Fibroblast of mammary gland (primary cell): ENCODE measurements around the gene KCNQ1.

Source experiments
- DNase-seq: peaks from one replicate; pipeline ENCODE4 v3.0.0-alpha.2; 2010; ENCODE audit warnings: low read depth
- H3K4me3 ChIP-seq: 2 replicates; pipeline ENCODE4 v1.5.1; 2011; ENCODE audit warnings: low read depth, mild to moderate bottlenecking, low read length, moderate library complexity; ENCODE audit not compliant: control insufficient read depth
- TF ChIP-seq, protein P1 (sequence below): conservative IDR thresholded peaks from 2 replicates; pipeline ENCODE4 v1.5.1; 2011; ENCODE audit warnings: low read depth, low read length, inconsistent platforms; ENCODE audit not compliant: control insufficient read depth, insufficient read depth

KCNQ1 gene

GRCh38 chr11:2802389-2803185 lies 357.8 kb downstream of the KCNQ1 start:
- no peak overlapping the region for H3K4me3 ChIP-seq
- TF ChIP-seq, protein P1, sequence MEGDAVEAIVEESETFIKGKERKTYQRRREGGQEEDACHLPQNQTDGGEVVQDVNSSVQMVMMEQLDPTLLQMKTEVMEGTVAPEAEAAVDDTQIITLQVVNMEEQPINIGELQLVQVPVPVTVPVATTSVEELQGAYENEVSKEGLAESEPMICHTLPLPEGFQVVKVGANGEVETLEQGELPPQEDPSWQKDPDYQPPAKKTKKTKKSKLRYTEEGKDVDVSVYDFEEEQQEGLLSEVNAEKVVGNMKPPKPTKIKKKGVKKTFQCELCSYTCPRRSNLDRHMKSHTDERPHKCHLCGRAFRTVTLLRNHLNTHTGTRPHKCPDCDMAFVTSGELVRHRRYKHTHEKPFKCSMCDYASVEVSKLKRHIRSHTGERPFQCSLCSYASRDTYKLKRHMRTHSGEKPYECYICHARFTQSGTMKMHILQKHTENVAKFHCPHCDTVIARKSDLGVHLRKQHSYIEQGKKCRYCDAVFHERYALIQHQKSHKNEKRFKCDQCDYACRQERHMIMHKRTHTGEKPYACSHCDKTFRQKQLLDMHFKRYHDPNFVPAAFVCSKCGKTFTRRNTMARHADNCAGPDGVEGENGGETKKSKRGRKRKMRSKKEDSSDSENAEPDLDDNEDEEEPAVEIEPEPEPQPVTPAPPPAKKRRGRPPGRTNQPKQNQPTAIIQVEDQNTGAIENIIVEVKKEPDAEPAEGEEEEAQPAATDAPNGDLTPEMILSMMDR = no peak
- DNase-seq = no peak

DNA sequence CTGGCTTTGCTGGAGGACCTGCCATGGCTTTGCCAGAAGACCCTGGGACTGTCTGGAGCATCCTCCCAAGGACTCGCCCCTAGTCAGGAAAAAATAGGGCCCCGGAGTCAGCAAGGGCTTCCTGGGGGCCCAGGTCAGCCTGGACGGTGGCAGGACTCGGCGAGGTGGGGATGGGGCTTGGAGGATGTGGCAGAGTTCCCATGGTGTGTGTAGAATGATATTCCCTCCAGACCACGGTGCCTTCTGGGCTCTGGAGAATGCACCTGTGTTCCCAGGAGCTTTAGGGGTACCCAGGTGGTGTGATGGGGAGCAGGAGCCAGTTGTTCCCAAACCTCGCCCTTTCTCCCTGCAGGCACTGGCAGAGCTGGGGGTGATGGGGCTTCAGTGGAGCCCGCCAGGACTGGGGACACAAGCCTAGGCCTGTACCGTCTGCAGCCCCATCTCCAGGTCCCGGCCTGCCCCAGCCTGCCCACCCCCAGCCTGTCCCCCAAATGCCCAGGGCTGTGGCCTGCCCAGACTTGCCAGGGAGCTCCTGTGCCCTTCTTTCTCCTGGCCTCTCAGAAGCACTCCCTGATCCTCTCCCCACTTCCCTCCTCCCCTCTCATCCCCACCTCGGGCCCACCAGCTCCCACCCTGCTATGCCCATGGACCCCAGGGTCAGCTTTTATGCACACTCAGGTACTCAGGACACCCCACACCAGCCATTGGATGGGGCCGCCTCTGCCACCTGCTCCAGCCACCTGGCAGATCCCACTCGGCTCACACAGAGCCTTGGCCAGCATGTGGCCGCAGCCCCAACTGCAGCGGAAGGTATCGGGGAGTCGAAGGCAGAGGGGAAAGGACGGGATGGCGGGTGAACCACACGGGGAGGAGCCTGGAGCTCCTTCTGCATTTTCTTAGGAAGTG lies 358.6 kb downstream of the KCNQ1 start:
- TF ChIP-seq, protein P1 = no peak
- no peak overlapping the region for H3K4me3 ChIP-seq
- DNase-seq = no peak

DNA sequence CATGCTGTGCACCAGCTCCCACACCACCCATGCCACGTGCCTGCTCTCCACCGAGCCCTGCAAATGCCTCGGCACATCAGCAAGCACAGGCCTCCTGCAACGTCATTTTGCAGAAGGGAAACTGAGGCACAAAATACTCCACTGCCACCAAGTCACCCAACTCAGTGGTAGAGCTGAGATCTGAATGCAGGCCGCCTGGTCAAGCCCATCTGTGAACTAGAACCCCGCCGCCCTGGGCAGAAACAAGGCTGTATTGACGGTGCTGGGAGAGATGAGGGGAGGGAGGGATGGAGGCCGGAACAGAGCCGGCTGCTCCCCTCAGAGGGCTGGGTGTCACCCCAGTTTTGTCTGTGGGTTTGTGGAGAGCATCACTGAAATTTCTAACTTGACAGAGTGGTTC lies 359.4 kb downstream of the KCNQ1 start:
- no peak for DNase-seq
- TF ChIP-seq, protein P1 = no peak

DNA sequence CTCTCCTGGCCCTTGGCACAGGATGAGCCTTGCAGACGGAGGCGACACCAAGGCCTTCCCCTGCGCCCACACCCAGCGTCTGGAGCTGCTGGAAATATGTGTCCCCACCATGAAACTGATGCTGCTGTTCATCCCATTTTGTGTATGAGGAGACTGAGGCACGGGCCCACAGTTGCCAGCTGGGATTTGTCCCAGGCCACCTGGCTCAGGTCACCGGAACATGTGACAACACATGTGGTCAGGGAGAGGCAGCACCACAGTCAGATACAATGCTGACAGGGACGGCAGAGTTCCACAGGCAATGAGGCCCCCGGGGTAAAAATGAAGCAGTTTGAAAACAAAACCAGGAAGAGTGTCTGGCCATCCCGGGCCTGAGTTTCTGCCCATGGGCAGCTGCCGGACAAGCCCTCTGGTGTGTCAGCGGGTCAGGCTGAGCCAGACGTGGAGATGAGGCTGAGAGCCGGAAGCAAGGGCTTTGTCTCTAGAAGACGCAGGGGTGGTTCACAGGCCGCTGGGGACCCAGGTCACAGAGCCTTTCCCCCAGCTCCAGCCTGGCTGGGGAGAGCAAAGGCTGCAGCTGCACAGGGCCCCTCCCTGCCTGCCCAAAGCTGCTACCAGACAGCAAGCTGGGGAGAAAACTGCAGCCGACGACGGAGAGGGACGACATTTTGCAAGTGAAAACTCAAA lies 360.0 kb downstream of the KCNQ1 start:
- no peak overlapping the region for H3K4me3 ChIP-seq
- TF ChIP-seq, protein P1 = no peak

More for the DNA sequence above, 359.4 kb downstream of the KCNQ1 start:
- H3K4me3 ChIP-seq = no peak overlapping the region

GRCh38 chr11:2805388-2806056 lies 360.7 kb downstream of the KCNQ1 start:
- H3K4me3 ChIP-seq = no peak overlapping the region
- TF ChIP-seq, protein P1 = no peak
- DNase-seq = no peak

More for the DNA sequence above, 360.0 kb downstream of the KCNQ1 start:
- no peak for DNase-seq

DNA sequence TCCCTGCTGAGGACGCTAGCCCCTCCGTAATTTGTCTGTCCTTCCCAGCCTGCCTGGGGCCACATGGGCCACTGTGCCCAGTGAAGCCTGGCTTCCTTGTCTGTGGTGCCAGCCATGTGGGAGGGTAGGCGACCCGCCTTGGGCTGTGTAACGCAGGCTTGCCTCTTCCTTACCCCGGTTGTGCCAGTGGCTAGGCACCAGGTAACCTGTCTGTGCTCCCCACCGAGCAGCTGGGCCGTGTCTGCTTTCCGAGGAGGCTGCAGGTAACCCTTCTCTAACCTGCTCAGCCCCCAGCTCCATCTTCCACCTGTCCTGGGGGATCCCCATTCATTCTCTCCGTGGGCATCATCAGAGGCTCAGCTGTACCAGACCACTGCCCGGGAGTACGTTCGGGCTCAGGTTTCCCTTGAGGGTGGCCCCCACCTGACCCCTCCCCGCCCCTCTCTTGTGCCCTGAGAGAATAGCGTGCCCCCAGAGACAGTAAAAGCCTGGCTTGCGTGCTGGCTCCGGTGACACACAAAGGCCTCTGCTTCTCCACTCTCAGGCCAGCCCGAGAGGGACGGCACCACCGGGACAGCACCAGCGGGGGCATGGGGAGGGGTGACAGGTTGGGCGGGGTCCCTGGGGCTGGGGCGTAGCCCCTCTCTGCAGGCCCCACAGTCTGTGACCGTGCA lies 361.7 kb downstream of the KCNQ1 start:
- TF ChIP-seq, protein P1 = no peak
- DNase-seq = no peak

More for the DNA sequence above, 361.7 kb downstream of the KCNQ1 start:
- H3K4me3 ChIP-seq = no peak overlapping the region
